Activated CD8-positive, alpha-beta memory T cell treated with anti-CD3 and anti-CD28 coated beads, Interleukin-2, amount 50 U/mL, for 1 hour (primary cell): Measurements from ENCODE around the gene NT5DC3.

ENCODE experiments used
- DNase-seq: peaks from one replicate; pipeline ENCODE4 v3.0.0-alpha.2; 2020; ENCODE audit errors: extremely low read depth

Gene NT5DC3

GRCh38 chr12:103833095-103833775 lies 7.8 kb downstream of the NT5DC3 start:
- DNase-seq: no peak

- DNase-seq: no peak
These were observed 8.7 kb downstream of the NT5DC3 start for GRCh38 chr12:103832048-103832997.

- no peak for DNase-seq
These were observed 10.2 kb downstream of the NT5DC3 start for GRCh38 chr12:103830730-103831320.

- no peak for DNase-seq
These were observed 10.9 kb downstream of the NT5DC3 start for GRCh38 chr12:103830025-103830725.

GRCh38 chr12:103829092-103829491 lies 11.9 kb downstream of the NT5DC3 start:
- no peak for DNase-seq

GRCh38 chr12:103827911-103828391 lies 13.1 kb downstream of the NT5DC3 start:
- no peak for DNase-seq

DNA sequence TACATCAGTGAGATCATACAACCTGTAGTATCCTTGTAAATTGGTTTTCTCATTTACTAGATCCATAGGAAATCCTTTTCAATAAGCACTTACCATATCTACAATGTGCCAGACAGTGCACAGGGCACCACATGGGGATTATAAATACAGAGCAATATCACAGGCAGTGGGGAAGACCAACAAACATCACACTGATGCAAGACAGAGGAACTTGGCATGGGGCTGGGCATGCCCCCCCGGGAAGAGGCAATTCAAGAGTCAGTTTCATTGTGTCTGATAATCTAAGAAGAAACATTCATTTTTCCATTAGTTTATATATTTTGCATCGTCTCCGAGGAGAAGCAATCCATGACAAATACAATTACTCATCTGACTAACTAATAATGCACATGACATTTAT lies 16.2 kb downstream of the NT5DC3 start:
- no peak for DNase-seq

GRCh38 chr12:103824290-103824689 lies 16.7 kb downstream of the NT5DC3 start:
- DNase-seq: no peak

DNA sequence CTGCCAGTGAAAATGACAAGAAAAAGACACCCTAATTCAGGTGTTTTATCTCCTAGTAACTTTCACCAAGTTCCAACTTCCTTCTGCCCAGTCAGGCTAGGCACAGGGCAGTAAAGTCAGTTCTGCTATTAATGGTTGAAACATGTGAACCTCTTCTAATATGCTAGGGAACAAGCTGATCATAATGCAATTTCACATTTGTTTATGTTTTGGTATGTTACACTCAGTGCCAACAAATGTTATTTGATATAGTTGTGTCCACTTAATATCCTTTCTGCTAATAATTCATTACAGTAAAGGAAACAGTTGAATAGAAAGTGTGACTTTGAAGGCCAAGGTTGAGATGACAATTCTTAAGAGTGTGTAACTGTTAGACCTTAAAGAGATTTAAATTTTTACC lies 17.2 kb downstream of the NT5DC3 start:
- no peak for DNase-seq

DNA sequence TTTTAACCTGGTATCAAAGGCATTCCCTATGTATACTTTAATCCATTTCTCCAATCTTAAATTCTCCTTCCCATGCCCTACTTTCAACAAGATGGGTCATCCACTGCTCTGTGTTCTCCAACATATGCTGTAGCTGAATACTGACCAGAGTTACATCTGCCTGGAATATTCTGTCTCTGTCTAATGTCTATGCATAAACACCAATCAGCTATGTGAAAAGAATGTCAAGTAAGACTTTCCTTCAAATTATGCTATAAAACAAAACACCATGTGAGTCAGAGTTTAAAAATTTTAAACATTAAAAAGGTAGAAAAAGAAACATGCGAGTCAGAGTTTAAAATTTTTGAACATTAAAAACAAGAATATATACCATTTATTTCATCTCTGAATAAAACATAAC lies 19.3 kb downstream of the NT5DC3 start:
- DNase-seq: no peak

- DNase-seq: no peak
These were observed 20.0 kb downstream of the NT5DC3 start for GRCh38 chr12:103820881-103821489.

DNA sequence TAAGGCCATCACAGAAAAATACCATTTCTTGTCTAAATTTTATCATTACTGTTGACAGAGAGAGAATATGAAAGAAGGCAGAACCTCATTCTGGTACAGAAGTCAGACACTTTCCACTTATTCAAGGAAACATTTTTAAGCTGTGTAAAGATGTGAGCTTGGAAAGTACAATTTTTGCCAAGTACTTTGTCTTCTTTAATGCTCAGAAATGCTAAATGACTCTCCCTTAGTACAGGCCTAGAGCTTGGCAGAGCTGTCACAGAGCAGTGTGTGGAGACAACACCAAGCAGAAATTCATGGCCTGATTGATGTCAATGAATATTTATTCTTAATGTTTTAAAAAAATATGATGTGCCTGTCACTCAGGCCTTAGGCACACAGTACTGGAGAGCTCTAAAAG lies 20.7 kb downstream of the NT5DC3 start:
- DNase-seq: no peak

DNA sequence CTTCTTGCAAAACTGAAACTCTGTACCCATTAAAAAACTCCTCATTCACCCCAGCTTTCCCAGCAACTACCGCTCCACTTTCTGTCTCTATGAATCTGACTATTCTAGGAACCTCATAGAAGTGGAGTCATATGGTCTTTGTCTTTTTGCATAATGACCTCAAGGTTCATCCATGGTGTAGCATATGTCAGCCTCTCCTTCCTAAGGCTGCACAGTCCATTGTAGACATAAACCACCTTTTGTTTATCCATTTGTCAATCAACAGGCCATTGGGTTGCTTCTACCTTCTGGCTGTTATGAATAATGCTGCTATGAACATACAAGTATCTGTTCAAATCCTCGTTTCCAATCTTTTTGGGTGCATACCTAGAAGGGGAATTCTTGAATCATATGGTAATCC lies 21.1 kb downstream of the NT5DC3 start:
- DNase-seq: no peak

DNA sequence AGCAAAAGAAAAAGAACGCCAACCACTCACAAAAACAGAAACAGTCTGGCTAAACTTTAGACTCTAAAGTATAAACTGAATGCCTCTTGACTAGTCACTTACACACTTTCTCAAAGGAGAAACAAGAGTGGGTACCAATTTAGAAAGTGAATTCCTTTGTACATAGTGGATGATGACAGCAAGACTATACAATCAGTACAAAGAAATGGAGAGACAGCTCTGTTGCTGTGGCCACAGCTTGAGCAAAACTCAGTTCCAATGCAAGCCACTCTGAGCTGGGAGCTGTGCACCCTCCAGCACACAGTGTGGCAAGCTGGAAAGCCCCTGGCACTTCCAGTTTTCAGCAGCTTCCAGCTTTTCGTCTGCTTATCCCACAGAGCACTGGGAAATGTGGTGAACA lies 21.7 kb downstream of the NT5DC3 start:
- no peak for DNase-seq

DNA sequence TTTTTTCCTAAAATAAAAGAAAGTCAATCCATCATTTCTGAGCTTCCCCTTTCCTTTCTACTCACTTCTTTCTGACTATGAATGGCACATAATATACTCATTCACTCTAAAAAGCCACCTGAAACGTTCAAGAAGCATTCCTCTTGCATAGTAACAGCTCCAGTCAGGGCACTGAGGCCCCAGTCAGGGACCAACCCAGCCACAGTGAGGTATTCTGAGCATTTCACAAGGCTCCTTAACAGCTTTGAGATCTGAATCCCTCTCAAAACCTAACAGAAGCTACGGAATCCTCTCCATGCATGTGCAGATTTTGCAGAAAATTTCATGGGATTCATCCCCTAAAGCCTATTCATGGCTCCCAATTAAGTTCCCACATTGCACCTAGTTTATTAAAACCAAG lies 23.2 kb downstream of the NT5DC3 start:
- DNase-seq: no peak

DNA sequence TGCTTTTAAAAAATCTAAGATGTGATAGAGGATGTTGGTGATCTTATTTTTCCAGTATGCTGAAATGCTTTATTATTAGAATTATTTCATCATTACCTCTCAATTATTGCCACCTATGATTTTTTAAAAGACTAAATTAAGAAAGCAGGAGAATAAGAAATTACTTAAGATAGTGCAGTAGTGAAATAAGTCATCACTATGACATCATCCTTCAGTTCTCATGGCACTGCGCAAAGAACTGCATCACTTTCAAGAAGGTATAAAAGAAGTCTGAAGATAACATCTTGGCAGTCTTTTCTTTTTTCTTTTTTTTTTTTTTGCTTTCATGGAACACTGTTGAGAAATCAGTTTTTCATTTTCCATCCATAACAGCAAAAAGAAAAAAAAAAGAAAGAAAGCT lies 24.4 kb downstream of the NT5DC3 start:
- no peak for DNase-seq

DNA sequence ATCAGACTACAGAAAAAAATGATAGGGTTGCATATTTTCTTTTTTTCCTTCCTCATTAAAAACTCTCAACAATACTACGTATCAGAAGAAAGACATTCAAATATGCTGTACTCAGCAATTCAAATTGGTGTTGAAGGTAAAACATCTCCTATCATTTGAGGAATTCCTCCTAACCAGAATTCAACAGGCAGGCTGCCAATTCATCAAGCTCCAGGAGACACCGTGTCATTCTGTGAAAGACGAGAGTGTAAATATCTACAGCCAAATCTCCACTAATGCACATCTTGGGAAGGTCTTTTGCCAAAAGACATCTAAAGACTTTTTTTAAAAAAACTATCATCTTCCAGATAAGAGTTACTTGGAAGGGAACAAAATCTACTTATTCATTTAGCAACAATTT lies 26.6 kb downstream of the NT5DC3 start:
- no peak for DNase-seq

DNA sequence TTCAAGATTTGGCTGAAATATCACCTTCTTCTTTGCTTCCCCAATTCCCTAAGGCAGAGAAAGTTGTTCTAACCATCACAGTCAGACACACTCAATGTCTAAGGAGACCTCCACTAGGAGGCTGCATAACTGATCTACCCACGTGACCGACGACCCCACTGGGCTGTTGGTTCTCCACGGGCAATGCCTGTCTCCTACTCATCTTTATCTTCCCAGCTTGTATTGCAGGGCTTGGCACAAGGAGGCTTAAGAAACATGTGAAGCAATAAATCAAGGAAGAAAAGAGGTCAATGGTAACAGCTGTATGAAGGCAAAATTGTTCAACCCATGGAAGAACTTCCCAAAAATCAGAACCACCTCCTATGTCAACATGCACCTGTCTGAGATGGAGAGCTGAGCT lies 27.1 kb downstream of the NT5DC3 start:
- no peak for DNase-seq

- DNase-seq: no peak
These were observed 27.6 kb downstream of the NT5DC3 start for GRCh38 chr12:103813426-103813825.

GRCh38 chr12:103812789-103813188 lies 28.2 kb downstream of the NT5DC3 start:
- no peak for DNase-seq

GRCh38 chr12:103811791-103812190 lies 29.2 kb downstream of the NT5DC3 start:
- no peak for DNase-seq

DNA sequence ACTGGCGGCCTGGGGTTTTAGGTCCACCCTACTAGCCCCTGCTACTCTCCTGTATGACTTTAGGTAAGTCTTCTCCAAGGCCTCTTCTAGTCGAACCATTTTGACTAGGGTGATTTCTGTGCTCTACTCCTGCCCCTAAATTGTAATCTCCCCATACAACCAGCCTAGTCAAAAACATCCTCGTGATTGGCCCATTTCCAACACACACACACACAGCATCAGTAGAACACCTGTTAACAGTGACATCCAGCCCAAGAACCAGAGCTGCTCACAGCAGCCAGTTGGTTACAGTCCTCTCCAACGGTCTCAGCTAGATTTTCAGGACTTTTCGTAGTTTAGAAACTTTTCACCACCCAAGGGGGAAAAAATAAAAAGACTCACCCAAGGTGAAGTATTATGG lies 30.9 kb downstream of the NT5DC3 start:
- DNase-seq: no peak
